Activated CD4-positive, alpha-beta memory T cell treated with anti-CD3 and anti-CD28 coated beads for 36 hours (primary cell): ENCODE results near the gene C6orf136. TPM values are rescaled to one million over a fixed set of nuclear protein-coding genes. Genes with fewer than 3 reads are reported as not detected.

ENCODE experiments used
- CTCF ChIA-PET: fragments of 350-600 bp; sonication (Branson Sonifier 250); formaldehyde crosslinking; loops from one replicate; lab custom pipeline; 2021; ENCODE audit warnings: antibody characterized with exemption, inconsistent platforms; lab: Charles Lee
- POLR2A ChIA-PET: fragments of 350-600 bp; sonication (Branson Sonifier 250); formaldehyde crosslinking; loops from one replicate; lab custom pipeline; 2021; ENCODE audit warnings: antibody characterized with exemption; lab: Charles Lee
- DNase-seq: peaks from one replicate; pipeline ENCODE4 v3.0.0-alpha.2; 2020
- H3K27ac Mint-ChIP-seq: one replicate; pipeline ENCODE4 v1.8.0; 2021; ENCODE audit warnings: mixed read lengths
- H3K27me3 Mint-ChIP-seq: one replicate; pipeline ENCODE4 v1.8.0; 2021; ENCODE audit warnings: mixed read lengths
- H3K36me3 Mint-ChIP-seq: one replicate; pipeline ENCODE4 v1.8.0; 2021; ENCODE audit warnings: mixed read lengths
- H3K4me1 Mint-ChIP-seq: one replicate; pipeline ENCODE4 v1.8.0; 2021; ENCODE audit warnings: low read depth, mixed read lengths
- H3K4me3 Mint-ChIP-seq: one replicate; pipeline ENCODE4 v1.8.0; 2021; ENCODE audit warnings: mild to moderate bottlenecking, mixed read lengths
- H3K9me3 Mint-ChIP-seq: one replicate; pipeline ENCODE4 v1.8.0; 2021; ENCODE audit warnings: mixed read lengths
- intact Hi-C: fragments of 100-400 bp; cut with micrococcal nuclease; formaldehyde crosslinking; loops from one replicate; pipeline ENCODE4 v1.15.1; 2023
- total RNA-seq, 2 experiments: library from RNA; stranded (reverse); gene quantifications; one replicate each; pipeline ENCODE4 v1.2.3, GENCODE V29; 2021

The C6orf136 gene
- total RNA-seq, 2 experiments from 2014 or later, result 32.7 to 37.5 TPM

DNA sequence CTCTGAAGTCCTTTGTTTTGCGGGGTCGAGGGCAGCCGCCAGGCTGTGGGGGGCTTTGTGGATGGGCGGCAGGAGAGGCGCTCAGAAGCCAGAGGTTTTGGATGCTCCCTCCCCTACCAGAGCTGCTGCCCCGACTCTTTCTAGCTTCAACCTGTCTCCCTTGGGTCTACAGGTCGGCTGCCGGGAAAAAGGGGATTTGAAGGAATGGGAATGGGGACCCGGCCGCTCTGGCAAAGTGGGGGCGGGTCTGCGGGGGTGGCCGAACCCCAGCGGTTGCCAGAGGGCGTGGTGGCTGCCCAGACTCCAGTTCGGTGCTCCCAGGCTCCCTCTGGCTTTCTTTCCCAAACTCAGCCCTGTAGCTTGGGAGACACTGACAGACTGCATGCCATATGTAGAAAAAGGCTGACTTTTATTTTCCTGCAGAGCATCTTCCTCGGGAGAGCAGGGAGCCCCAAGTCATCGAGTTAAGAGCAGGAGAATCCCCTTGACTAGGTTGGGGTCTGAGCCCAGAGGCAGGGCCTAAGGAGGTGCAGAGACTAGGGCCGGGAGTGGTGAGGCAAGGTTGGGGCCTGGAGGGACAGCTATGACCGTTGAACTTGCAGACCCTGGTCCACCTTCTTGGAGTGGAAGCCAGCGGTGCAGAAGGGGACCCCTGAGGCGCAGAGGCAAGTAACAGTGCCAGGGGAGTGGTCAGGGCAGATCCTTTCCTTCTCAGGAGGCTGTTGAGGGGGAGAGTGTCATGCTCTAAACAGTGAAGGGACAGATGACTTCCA, 40.9 kb downstream of the C6orf136 start:
- CTCF ChIA-PET, result interaction anchor here (0.6 to 3.0 kb wide), 5 partner anchors 9 to 1128 kb away, joined by 3 to 25 read pairs (median 8); no protein-coding TSS in a partner anchor
- H3K4me1 Mint-ChIP-seq, result peaks cover 37% of the 10 kb centered on the region
- peaks cover 43% of the 10 kb centered on the region for H3K36me3 Mint-ChIP-seq
- no peaks in the 10 kb centered on the region for H3K9me3 Mint-ChIP-seq
- peak overlapping the region; percentile 99 for H3K27ac Mint-ChIP-seq
- no peak for DNase-seq
- H3K4me3 Mint-ChIP-seq, result peak overlapping the region; percentile 100
- intact Hi-C loops, result loop anchor here (5.0 kb wide), 1 partner anchor 669 kb away; the partner anchor contains the start of gene HLA-B
- no peaks in the 10 kb centered on the region for H3K27me3 Mint-ChIP-seq
- POLR2A ChIA-PET, result interaction anchor here (0.5 to 14.8 kb wide), 5 partner anchors 12 to 158 kb away, joined by 3 to 209 read pairs (median 3); partner anchors contain the start of genes MDC1 and TUBB

DNA sequence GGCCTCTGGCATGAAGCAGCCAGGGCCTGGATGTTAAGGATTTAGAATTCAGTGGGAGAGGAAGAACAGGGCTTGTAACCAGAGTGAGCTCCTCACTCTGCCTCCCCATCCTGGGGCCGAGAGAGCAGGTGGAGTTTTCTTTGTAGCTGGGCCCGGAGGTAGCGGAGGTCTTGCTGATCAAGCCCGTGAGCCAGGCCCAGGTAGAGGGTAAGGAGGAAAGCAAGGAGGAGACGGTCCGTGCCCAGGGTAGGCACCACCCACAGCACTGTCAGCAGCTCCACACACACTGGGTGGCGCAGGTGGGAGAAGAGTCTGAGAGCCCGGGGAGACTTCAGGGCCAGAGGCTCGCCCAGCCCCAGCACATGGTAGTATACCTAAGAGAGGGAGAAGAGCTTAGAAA, 41.6 kb downstream of the C6orf136 start:
- H3K27ac Mint-ChIP-seq, result peak overlapping the region; percentile 99
- intact Hi-C loops, result loop anchor here (5.0 kb wide), 1 partner anchor 669 kb away; the partner anchor contains the start of gene HLA-B
- H3K4me1 Mint-ChIP-seq, result peaks cover 37% of the 10 kb centered on the region
- H3K27me3 Mint-ChIP-seq, result no peaks in the 10 kb centered on the region
- peak; percentile 23 for DNase-seq
- peaks cover 35% of the 10 kb centered on the region for H3K36me3 Mint-ChIP-seq
- POLR2A ChIA-PET, result interaction anchor here (0.5 to 14.8 kb wide), 4 partner anchors 13 to 158 kb away, joined by 3 to 209 read pairs (median 5); partner anchors contain the start of genes MDC1 and TUBB
- peak overlapping the region; percentile 100 for H3K4me3 Mint-ChIP-seq
- no peaks in the 10 kb centered on the region for H3K9me3 Mint-ChIP-seq
- CTCF ChIA-PET, result interaction anchor here (2.0 to 3.0 kb wide), 3 partner anchors 10 to 42 kb away, joined by 8 to 25 read pairs (median 20); no protein-coding TSS in a partner anchor

DNA sequence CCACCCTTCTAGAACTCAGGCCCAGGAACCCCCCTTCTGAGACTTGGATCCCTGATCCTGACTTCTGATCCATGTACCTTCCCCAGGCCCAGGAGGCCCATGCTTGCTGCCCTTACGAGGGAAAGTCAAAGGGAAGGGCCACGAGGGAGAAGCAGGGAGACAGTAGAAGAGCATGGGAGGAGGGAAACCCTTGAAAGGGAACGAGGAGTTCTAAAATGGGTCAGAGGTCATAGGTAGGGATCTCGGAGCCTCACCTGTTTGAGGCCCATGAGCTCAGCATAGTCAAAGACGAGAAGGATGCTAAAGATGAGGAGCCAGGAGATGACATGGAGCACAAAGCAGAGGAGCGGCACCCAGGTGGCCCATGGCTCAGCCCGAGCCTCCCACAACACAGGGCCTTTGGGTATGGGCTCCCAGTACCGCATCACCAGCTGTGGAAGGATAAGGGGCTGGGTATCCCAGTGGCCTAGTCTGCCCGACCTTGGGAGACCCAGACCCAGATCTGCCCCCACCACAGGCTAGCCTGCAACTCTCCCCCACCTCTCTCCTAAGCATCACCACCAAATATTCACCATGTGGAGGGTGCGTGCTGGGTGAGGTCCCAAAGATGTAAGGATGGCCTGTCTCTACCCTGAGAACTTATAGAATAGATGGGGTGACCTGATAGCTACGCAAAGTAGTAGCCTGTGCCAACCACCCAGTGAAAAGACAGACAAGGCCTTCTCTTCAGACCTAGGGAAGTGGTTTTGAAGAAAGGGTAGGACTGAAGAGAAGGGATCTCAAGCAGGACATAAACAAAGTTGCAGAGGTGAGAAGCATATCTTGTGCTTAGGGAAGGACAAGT, 42.3 kb downstream of the C6orf136 start:
- ChIA-PET CTCF (interaction anchor here (2.5 to 3.0 kb wide), 2 partner anchors 10 to 33 kb away, joined by 20 to 25 read pairs; no protein-coding TSS in a partner anchor), POLR2A (interaction anchor here (0.6 to 14.8 kb wide), 3 partner anchors 12 to 48 kb away, joined by 3 to 209 read pairs (median 5); partner anchors contain the start of genes MDC1 and TUBB)
- peaks cover 37% of the 10 kb centered on the region for H3K4me1 Mint-ChIP-seq
- no peak for DNase-seq
- H3K9me3 Mint-ChIP-seq, result no peaks in the 10 kb centered on the region
- intact Hi-C loops, result loop anchor here (5.0 kb wide), 1 partner anchor 668 kb away; the partner anchor contains the start of gene HLA-B
- peak overlapping the region; percentile 99 for H3K27ac Mint-ChIP-seq
- H3K4me3 Mint-ChIP-seq, result peak overlapping the region; percentile 91
- H3K27me3 Mint-ChIP-seq, result no peaks in the 10 kb centered on the region
- H3K36me3 Mint-ChIP-seq, result peaks cover 29% of the 10 kb centered on the region

DNA sequence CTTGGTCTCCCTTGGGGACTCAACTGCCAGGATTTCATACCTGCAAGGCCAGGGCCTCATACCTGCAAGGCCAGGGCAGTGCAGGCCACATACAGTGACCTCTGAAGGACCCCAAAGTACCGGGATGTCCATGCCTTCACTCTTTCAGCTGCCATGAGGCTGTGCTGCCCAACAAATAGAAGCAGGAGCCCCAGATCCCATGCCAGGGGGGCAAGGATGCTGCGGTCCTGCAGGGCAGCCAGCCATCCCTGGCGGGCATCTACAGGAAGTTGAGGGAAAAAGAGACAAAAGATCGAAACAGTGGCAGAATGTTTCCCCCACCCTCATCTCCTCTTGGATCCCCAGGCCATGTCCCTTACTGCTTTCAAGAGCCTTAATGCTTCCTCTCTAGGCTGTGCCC, 43.1 kb downstream of the C6orf136 start:
- Mint-ChIP-seq H3K4me3 (peak overlapping the region; percentile 91), H3K27me3 (no peaks in the 10 kb centered on the region), H3K36me3 (peaks cover 22% of the 10 kb centered on the region), H3K27ac (peak overlapping the region; percentile 99), H3K9me3 (no peaks in the 10 kb centered on the region), H3K4me1 (peaks cover 37% of the 10 kb centered on the region)
- intact Hi-C loops, result loop anchor here (1.0 to 5.0 kb wide), 2 partner anchors 11 to 667 kb away; partner anchors contain the start of gene HLA-B
- ChIA-PET CTCF (interaction anchor here (1.0 to 3.0 kb wide), 2 partner anchors 11 to 42 kb away, joined by 4 to 25 read pairs; no protein-coding TSS in a partner anchor), POLR2A (interaction anchor here (0.6 to 14.8 kb wide), 3 partner anchors 8 to 48 kb away, joined by 3 to 209 read pairs (median 7); partner anchors contain the start of genes MDC1 and TUBB)
- DNase-seq, result no peak

DNA sequence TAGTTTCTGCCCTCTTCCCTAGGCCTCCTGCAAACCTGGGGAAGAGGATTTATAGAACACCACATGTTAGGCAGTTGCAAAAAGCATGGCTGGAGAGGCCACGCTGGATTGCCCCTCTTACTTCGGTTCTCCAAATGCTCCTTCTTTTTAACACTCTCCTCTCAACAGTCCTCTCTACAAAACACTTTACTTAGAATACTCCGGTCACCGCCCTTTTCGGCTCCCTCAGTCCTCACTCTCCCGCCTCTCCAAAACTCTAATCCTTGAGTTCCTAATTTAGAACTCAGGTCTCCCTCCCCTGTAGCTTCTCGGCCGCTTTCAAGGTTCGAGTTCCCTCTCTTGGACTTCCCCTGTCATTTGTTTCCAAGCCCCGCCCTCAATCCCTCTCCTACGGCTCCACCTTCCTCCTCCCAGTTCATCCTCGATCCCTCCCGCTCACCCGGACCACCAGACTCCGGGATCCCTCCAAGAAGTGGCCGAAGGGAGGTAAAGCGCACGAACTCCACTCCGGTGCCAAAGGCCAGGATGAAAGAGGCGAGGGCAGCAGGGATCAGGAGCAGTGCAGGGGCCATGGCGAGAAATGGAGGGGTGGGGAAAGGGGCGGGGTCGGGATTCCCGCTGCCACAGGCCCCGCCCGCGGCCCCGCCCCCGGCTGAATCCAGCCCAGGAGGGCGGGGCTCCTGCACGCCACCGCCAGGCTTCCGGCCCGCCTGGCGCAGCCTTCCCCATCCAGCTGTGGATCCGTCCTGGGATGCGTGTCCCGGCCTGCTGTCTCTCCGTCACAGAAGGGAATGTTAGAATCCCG, 43.7 kb downstream of the C6orf136 start, which contains the start of gene NRM:
Gene NRM, minus strand, starts transcription at position 582 of the 805 bp plus-strand sequence. Its CDS starts 10 bp downstream, at position 572.
- peak within 1 kb of the TSS; percentile 99 for H3K27ac Mint-ChIP-seq
- peak; percentile 83 for DNase-seq
- peaks cover 37% of the 10 kb centered on the region for H3K4me1 Mint-ChIP-seq
- intact Hi-C loops, result loop anchor here (1.0 kb wide), 1 partner anchor 11 kb away; no protein-coding TSS in a partner anchor
- no peaks in the 10 kb centered on the region for H3K27me3 Mint-ChIP-seq
- CTCF ChIA-PET, result interaction anchor here (0.6 to 2.4 kb wide), 6 partner anchors 9 to 41 kb away, joined by 3 to 16 read pairs (median 4); no protein-coding TSS in a partner anchor
- POLR2A ChIA-PET, result interaction anchor here (0.7 to 14.8 kb wide), 4 partner anchors 9 to 76 kb away, joined by 5 to 209 read pairs (median 7); partner anchors contain the start of genes MDC1 and TUBB
- peak within 1 kb of the TSS; percentile 91 for H3K4me3 Mint-ChIP-seq
- H3K36me3 Mint-ChIP-seq, result peaks cover 16% of the 10 kb centered on the region
- no peaks in the 10 kb centered on the region for H3K9me3 Mint-ChIP-seq

DNA sequence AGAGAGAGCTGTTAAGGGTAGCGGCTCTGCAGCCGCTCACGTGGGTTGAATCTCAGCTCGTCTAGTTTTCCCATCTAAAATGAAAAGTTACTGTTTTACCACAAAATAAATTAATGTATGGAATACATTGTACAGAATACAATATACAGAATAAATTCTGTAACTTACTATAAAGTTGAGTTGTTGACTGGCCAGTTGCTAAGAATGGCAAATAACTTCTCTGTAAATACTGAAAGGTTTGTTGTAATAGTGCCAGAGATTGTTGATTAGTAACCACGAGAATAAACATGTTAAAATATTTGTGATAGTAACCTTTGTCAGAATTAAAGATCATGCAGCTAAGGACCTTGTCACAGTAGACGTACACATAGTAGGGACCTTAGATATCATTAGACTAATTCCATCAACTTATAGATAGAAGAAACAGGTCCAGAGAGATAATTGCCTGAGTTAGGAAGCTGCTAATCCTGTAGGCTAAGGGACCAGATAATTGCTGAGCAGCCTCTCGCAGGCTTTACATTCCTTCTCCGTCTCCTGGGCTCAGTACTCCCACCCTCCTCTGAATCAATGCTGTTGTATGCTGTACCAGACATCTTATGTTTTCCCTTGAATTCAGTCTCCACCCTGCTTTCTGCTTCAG, 44.4 kb downstream of the C6orf136 start:
- Mint-ChIP-seq H3K4me3 (peak overlapping the region; percentile 91), H3K27me3 (no peaks in the 10 kb centered on the region), H3K27ac (peak overlapping the region; percentile 40), H3K9me3 (no peaks in the 10 kb centered on the region), H3K4me1 (peaks cover 37% of the 10 kb centered on the region), H3K36me3 (peaks cover 9% of the 10 kb centered on the region)
- intact Hi-C loops, result no loop called here
- DNase-seq, result no peak
- ChIA-PET POLR2A (interaction anchor here (0.7 to 14.8 kb wide), 4 partner anchors 9 to 77 kb away, joined by 5 to 209 read pairs (median 7); partner anchors contain the start of genes MDC1 and TUBB), CTCF (interaction anchor here (0.6 to 2.4 kb wide), 6 partner anchors 10 to 1853 kb away, joined by 3 to 16 read pairs (median 4); no protein-coding TSS in a partner anchor)

DNA sequence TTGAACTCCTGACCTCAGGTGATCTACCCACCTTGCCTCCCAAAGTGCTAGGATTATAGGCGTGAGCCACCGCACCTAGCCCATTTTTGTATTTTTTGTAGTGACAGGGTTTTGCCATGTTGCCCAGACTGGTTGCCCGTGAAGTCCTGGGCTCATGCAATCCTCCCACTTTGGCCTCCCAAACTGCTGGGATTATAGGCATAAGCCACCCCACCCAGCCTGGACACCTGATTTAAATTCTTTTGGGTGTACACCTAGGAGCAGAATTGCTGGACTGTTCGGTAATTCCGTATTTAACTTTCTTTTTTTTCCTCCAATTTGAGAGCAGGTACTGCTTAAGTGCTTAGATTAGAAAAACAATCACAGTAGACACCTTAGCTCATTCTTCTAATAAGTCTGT, 49.5 kb downstream of the C6orf136 start:
- CTCF ChIA-PET, result interaction anchor here (0.8 to 1.5 kb wide), 4 partner anchors 16 to 34 kb away, joined by 3 to 4 read pairs (median 3); no protein-coding TSS in a partner anchor
- Mint-ChIP-seq H3K4me3 (no peak overlapping the region), H3K27me3 (no peaks in the 10 kb centered on the region), H3K36me3 (peaks cover 10% of the 10 kb centered on the region), H3K27ac (no peak overlapping the region), H3K4me1 (peaks cover 4% of the 10 kb centered on the region), H3K9me3 (no peaks in the 10 kb centered on the region)
- POLR2A ChIA-PET, result no interaction called here
- intact Hi-C loops, result no loop called here
- no peak for DNase-seq

DNA sequence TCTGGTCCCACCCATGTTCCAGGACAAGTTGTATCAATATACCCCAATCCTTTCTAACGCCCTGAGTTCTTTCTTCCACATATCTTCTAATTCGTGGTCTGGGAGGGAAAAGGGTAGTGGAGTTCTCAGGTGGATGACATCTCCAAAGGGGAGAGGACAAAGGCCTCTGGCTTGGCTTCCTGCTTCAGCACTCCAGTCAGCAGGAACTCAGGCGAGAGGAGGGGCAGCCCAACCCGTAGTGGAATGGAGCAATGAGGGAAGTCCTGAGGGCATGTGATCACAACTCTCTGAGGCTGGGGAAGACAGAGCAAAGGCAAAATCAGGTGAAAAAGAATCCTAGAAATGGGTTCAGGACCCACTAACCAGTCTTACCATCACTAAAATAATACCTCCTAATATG, 53.4 kb downstream of the C6orf136 start:
- no peaks in the 10 kb centered on the region for H3K27me3 Mint-ChIP-seq
- H3K4me3 Mint-ChIP-seq, result no peak overlapping the region
- no peak for DNase-seq
- CTCF ChIA-PET, result interaction anchor here (1.9 kb wide), 1 partner anchor 22 kb away, joined by 5 read pairs; no protein-coding TSS in a partner anchor
- no peak overlapping the region for H3K27ac Mint-ChIP-seq
- no peaks in the 10 kb centered on the region for H3K4me1 Mint-ChIP-seq
- no peaks in the 10 kb centered on the region for H3K9me3 Mint-ChIP-seq
- POLR2A ChIA-PET, result no interaction called here
- intact Hi-C loops, result no loop called here
- H3K36me3 Mint-ChIP-seq, result peaks cover 41% of the 10 kb centered on the region
